Naive thymus-derived CD4-positive, alpha-beta T cell (primary cell): ENCODE results near the gene USP36. TPM values are rescaled to one million over a fixed set of nuclear protein-coding genes. Genes with fewer than 3 reads are reported as not detected.
"Not testable (repeated sequence)": the region's sequence is repeated elsewhere in the genome, so short reads cannot be mapped to it uniquely, and the experiment has no call there.

Experiments
- ATAC-seq: fragments of 150-1000 bp; cut with Tn5 transposase; 2 replicates; pipeline ENCODE4 v1.10.0; 2021; ENCODE audit warnings: mild to moderate bottlenecking, moderate library complexity
- CTCF ChIA-PET: fragments of 350-600 bp; sonication (Branson Sonifier 250); formaldehyde crosslinking; loops from one replicate; lab custom pipeline; 2021; ENCODE audit warnings: antibody characterized with exemption; lab: Charles Lee
- POLR2A ChIA-PET: fragments of 350-600 bp; sonication (Branson Sonifier 250); formaldehyde crosslinking; loops from one replicate; lab custom pipeline; 2021; ENCODE audit warnings: antibody characterized with exemption, inconsistent platforms; lab: Charles Lee
- DNase-seq, 9 donors: peaks; one replicate each; pipeline versions ENCODE4 v3.0.0 to v3.0.0-alpha.2; 2020 to 2022; ENCODE audit warnings: mixed read lengths in 1 of 9
- H3K27ac ChIP-seq: one replicate; pipeline ENCODE4 v1.7.0; 2013; ENCODE audit warnings: mild to moderate bottlenecking, low read depth, low read length, moderate library complexity
- H3K27me3 ChIP-seq, 2 donors: one replicate each; pipeline ENCODE4 v1.7.0; 2013; ENCODE audit warnings: low read length in 2 of 2, mild to moderate bottlenecking in 2 of 2, moderate library complexity in 2 of 2; ENCODE audit not compliant: control insufficient read depth in 2 of 2, insufficient read depth in 2 of 2
- H3K36me3 ChIP-seq, 3 experiments: 1 replicate in 2 of 3; 2 replicates in 1 of 3; pipeline ENCODE4 v1.7.0; 2013; ENCODE audit warnings: low read length in 3 of 3, mild to moderate bottlenecking in 3 of 3, moderate library complexity in 1 of 3; ENCODE audit not compliant: insufficient read depth in 3 of 3, control insufficient read depth in 2 of 3
- H3K4me1 ChIP-seq, 2 donors: one replicate each; pipeline ENCODE4 v1.7.0; 2013; ENCODE audit warnings: low read length in 2 of 2, mild to moderate bottlenecking in 2 of 2, moderate library complexity in 1 of 2; ENCODE audit not compliant: control insufficient read depth in 2 of 2, insufficient read depth in 2 of 2
- H3K4me3 ChIP-seq: 2 replicates; pipeline ENCODE4 v1.7.0; 2013; ENCODE audit warnings: mild to moderate bottlenecking, low read length
- H3K9me3 ChIP-seq, 3 experiments: 1 replicate in 2 of 3; 2 replicates in 1 of 3; pipeline ENCODE4 v1.7.0; 2013; ENCODE audit warnings: low read length in 3 of 3; ENCODE audit not compliant: control insufficient read depth in 2 of 3
- H3K27ac Mint-ChIP-seq, 9 donors: one replicate each; pipeline ENCODE4 v1.8.0; 2020 to 2022; ENCODE audit warnings: mixed read lengths in 9 of 9, mild to moderate bottlenecking in 8 of 9, moderate library complexity in 5 of 9, inconsistent platforms in 2 of 9
- H3K27me3 Mint-ChIP-seq, 5 donors: one replicate each; pipeline ENCODE4 v1.8.0; 2021 to 2022; ENCODE audit warnings: mixed read lengths in 5 of 5, mild to moderate bottlenecking in 1 of 5
- H3K36me3 Mint-ChIP-seq, 5 donors: one replicate each; pipeline ENCODE4 v1.8.0; 2020 to 2022; ENCODE audit warnings: mixed read lengths in 5 of 5, mild to moderate bottlenecking in 3 of 5, inconsistent platforms in 1 of 5
- H3K4me1 Mint-ChIP-seq, 7 donors: one replicate each; pipeline ENCODE4 v1.8.0; 2020 to 2022; ENCODE audit warnings: mixed read lengths in 7 of 7, mild to moderate bottlenecking in 3 of 7, inconsistent platforms in 1 of 7
- H3K4me3 Mint-ChIP-seq, 10 donors: one replicate each; pipeline ENCODE4 v1.8.0; 2020 to 2022; ENCODE audit warnings: mild to moderate bottlenecking in 10 of 10, mixed read lengths in 10 of 10, moderate library complexity in 6 of 10, inconsistent platforms in 2 of 10
- H3K9me3 Mint-ChIP-seq, 11 donors: one replicate each; pipeline ENCODE4 v1.8.0; 2020 to 2022; ENCODE audit warnings: mixed read lengths in 11 of 11, mild to moderate bottlenecking in 4 of 11, inconsistent platforms in 1 of 11, moderate library complexity in 1 of 11
- intact Hi-C, 2 donors: fragments of 100-400 bp; cut with micrococcal nuclease; formaldehyde crosslinking; loops; one replicate each; pipeline ENCODE4 v1.15.1; 2023
- polyA plus RNA-seq, 2 donors: library from polyadenylated mRNA; unstranded; fragments of 300-500 nt; fragmentation: Illumina TruSeq; gene quantifications; one replicate each; pipeline ENCODE4 v1.2.3, GENCODE V29; 2021
- total RNA-seq, 6 experiments: library from RNA in 5 of 6; stranded (reverse) in 5 of 6; gene quantifications; 1 replicate in 5 of 6; 2 replicates in 1 of 6; pipeline ENCODE4 v1.2.3 and lab custom pipeline; 2021 to 2026

The USP36 gene
- total and polyA plus RNA-seq, 7 experiments from 2014 or later = 37.4 to 414 (median 148) TPM

DNA sequence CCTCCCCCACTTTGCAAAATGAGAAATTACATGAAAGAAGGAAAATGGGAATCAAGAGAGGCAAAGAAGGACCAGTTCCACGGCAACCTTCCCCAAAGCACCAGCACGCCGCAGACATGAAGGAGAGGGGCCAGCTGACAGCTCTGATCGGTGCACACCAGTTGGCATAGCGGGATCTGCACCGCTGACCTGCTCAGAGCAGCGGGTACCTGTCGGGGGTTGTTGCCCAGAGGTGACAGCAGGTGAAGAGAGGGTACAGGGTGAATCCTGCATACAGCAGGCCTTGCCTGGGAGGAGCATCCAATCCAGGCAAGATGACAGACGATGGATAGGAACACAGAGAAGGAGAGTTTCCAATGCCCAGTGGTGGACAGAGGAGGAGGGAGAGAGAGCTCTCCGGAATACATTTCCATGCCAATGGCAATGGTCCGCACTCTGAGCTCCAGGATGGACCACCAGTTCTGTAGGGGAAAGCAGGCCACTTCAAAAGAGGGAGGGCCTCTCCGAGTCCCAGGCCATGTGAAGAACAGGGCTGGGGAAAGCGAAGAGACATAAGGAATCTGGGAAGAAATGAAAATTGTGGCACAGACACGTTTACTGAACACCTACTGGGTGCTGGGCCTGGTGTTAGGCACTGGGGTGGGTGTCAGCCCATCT, 38.4 kb upstream of the USP36 start:
- Mint-ChIP-seq H3K4me1 (peaks cover 20 to 44% (median 37%) of the 10 kb centered on the region in 7 donors), H3K9me3 (no peaks in the 10 kb centered on the region), H3K27me3 (peaks cover 0 to 25% (median 0%) of the 10 kb centered on the region in 5 donors), H3K4me3 (peak overlapping the region; percentile 66 to 87 (median 82)), H3K36me3 (no peaks in the 10 kb centered on the region), H3K27ac (peak overlapping the region; percentile 20 to 94 (median 91))
- DNase-seq = no peak
- Histone ChIP-seq H3K4me1 (peaks cover 0 to 19% of the 10 kb centered on the region in 2 donors), H3K9me3 (no peaks in the 10 kb centered on the region), H3K36me3 (no peaks in the 10 kb centered on the region), H3K27ac (peak overlapping the region; percentile 32), H3K4me3 (peak overlapping the region; percentile 44), H3K27me3 (no peaks in the 10 kb centered on the region)
- intact Hi-C loops = no loop called here
- no peak for ATAC-seq
- ChIA-PET POLR2A (no interaction called here), CTCF (interaction anchor here (0.6 kb wide), 1 partner anchor 92 kb away, joined by 3 read pairs; no protein-coding TSS in a partner anchor)

DNA sequence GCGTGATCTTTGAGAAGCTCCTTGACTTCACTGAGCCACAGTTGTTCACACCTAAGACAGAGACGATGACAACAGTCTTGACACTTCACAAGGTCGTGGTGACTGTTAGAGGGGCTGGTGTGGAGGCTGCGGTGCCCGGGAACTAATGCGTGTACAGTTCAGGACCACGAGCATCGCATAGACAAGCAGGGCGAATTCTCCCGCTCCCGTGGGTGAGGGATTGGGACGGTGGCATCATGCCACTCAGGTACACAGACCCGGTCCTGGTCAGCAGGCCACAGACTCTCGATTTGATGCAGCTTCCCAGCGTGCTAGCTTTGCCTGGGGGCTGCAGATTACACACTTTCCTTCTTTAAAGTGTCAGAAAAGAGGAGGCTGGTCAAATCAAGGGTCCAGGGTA, 37.6 kb upstream of the USP36 start:
- H3K27me3 ChIP-seq = no peaks in the 10 kb centered on the region
- peak overlapping the region in 7 of 9 donors; percentile 54 to 91 (median 72) for H3K27ac Mint-ChIP-seq
- CTCF ChIA-PET = no interaction called here

DNA sequence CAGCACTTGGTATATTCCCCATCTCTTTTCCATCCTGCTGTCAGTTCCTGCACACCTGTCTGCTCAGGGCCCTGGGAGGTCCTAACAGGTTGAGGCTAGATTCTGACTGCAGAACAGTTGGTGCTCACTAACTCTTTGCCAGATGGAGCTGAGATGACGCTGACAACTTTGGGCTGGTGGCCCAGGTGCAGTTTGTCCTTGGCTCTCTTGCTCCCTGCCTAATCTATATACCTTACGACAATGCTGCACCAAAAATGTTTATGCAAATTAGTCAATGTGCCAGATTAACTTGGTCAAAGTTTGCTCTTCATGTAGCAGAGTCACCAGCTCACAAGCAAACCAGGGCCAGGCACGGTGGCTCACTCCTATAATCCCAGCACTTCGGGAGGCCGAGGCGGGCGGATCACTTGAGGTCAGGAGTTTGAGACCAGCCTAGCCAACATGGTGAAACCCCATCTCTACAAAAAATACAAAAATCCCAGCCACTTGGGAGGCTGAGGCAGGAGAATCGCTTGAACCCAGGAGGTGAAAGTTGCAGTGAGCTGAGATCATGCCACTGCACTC, 36.4 kb upstream of the USP36 start:
- H3K9me3 Mint-ChIP-seq, H3K4me1 ChIP-seq, intact Hi-C loops, H3K4me3 Mint-ChIP-seq, ATAC-seq, H3K9me3 ChIP-seq, H3K27me3 ChIP-seq, H3K27ac ChIP-seq, DNase-seq, H3K36me3 Mint-ChIP-seq, H3K4me3 ChIP-seq, H3K36me3 ChIP-seq, POLR2A ChIA-PET: not testable (repeated sequence)
- CTCF ChIA-PET = interaction anchor here (0.8 to 1.0 kb wide), 2 partner anchors 11 to 95 kb away, joined by 3 read pairs; no protein-coding TSS in a partner anchor
- H3K27ac Mint-ChIP-seq = peak overlapping the region in 2 of 9 donors; percentile 46
- H3K4me1 Mint-ChIP-seq = peaks cover 15 to 27% (median 23%) of the 10 kb centered on the region in 7 donors
- H3K27me3 Mint-ChIP-seq = peaks cover 0 to 23% (median 0%) of the 10 kb centered on the region in 5 donors

More for the DNA sequence above, 37.6 kb upstream of the USP36 start:
- Histone ChIP-seq H3K9me3 (no peaks in the 10 kb centered on the region), H3K4me1 (peaks cover 0 to 17% of the 10 kb centered on the region in 2 donors), H3K27ac (no peak overlapping the region), H3K36me3 (no peaks in the 10 kb centered on the region), H3K4me3 (no peak overlapping the region)
- intact Hi-C loops = no loop called here
- peaks cover 0 to 25% (median 0%) of the 10 kb centered on the region in 5 donors for H3K27me3 Mint-ChIP-seq
- no peaks in the 10 kb centered on the region for H3K36me3 Mint-ChIP-seq
- DNase-seq = no peak
- peak overlapping the region in 7 of 10 donors; percentile 7 to 87 (median 49) for H3K4me3 Mint-ChIP-seq
- no peaks in the 10 kb centered on the region for H3K9me3 Mint-ChIP-seq
- H3K4me1 Mint-ChIP-seq = peaks cover 20 to 37% (median 32%) of the 10 kb centered on the region in 7 donors
- no peak for ATAC-seq
- POLR2A ChIA-PET = no interaction called here

DNA sequence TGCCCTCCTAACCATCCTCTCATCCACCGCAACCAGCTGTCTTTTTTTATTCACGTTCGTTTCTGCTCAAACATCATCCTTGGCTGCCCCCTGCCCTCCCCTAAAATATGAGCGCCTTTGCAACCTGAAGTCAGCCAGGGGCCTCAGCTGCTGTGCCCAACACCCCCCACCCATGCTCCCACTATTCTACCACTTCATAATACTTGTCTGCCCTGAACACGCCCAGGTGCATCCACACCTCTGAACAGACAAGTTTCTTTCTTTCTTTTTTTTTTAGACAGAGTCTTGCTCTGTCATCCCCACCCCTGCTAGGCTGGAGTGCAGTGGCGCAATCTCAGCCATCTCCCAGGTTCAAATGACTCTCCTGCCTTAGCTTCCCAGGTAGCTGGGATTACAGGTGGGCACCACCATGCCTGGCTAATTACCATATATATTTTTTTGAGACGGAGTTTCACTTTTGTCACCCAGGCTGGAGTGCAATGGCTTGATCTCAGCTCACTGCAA, 35.5 kb upstream of the USP36 start:
- H3K4me3 Mint-ChIP-seq = no peak overlapping the region
- Histone ChIP-seq H3K4me3 (no peak overlapping the region), H3K36me3 (no peaks in the 10 kb centered on the region), H3K9me3 (no peaks in the 10 kb centered on the region), H3K4me1 (peaks cover 0 to 9% of the 10 kb centered on the region in 2 donors), H3K27ac (no peak overlapping the region), H3K27me3 (no peaks in the 10 kb centered on the region)
- DNase-seq = no peak
- peak overlapping the region in 1 of 9 donors; percentile 21 for H3K27ac Mint-ChIP-seq
- POLR2A ChIA-PET = no interaction called here
- H3K27me3 Mint-ChIP-seq = peaks cover 0 to 23% (median 0%) of the 10 kb centered on the region in 5 donors
- H3K36me3 Mint-ChIP-seq = no peaks in the 10 kb centered on the region
- H3K4me1 Mint-ChIP-seq = peaks cover 15 to 27% (median 23%) of the 10 kb centered on the region in 7 donors
- no peaks in the 10 kb centered on the region for H3K9me3 Mint-ChIP-seq
- CTCF ChIA-PET = interaction anchor here (1.0 kb wide), 1 partner anchor 10 kb away, joined by 3 read pairs; no protein-coding TSS in a partner anchor
- intact Hi-C loops = no loop called here
- ATAC-seq = no peak

DNA sequence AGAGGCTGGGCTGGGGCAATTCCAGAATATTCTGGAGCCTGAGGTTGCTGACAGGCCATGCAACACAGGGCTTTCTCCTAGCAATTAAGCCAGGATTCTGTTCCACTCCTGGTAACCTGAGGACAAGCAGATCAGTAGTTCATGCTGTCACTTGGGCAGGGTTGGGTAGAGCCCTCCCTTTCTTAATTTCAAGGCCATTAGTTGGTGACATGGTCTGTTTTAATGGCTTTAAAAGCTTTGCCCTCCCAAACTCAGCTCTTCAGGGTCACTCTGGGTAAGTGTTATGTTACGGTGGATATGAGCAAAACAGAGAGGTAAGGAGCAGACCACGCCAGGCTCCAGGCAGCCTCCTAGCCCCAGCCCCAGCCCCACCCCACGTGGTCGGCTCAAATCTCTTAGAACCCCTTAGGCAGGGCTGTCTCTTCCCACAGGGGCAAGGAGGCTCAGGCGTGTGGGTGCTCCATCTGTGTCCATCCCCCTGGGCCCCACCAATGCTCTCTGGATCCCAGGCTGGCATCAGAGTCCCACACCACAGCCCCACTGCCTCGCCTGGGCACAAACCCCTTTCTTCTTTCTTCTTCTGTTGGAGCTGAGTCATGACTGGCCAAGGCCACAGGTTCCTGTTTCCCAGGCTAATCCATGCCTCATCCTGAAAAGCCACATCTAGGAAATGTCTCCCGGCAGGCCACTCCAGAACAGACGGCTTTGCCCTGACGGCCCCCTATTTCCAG, 34.9 kb upstream of the USP36 start:
- Mint-ChIP-seq H3K27ac (peak overlapping the region in 2 of 9 donors; percentile 21 to 65), H3K27me3 (peaks cover 0 to 23% (median 0%) of the 10 kb centered on the region in 5 donors), H3K4me1 (peaks cover 15 to 27% (median 23%) of the 10 kb centered on the region in 7 donors), H3K9me3 (no peaks in the 10 kb centered on the region), H3K4me3 (no peak overlapping the region), H3K36me3 (peaks cover 0 to 3% (median 0%) of the 10 kb centered on the region in 5 donors)
- Histone ChIP-seq H3K27ac (no peak overlapping the region), H3K36me3 (no peaks in the 10 kb centered on the region), H3K9me3 (no peaks in the 10 kb centered on the region), H3K4me3 (no peak overlapping the region), H3K27me3 (no peaks in the 10 kb centered on the region), H3K4me1 (peaks cover 0 to 9% of the 10 kb centered on the region in 2 donors)
- ChIA-PET CTCF (interaction anchor here (1.0 kb wide), 1 partner anchor 10 kb away, joined by 3 read pairs; no protein-coding TSS in a partner anchor), POLR2A (interaction anchor here (0.8 kb wide), 1 partner anchor 724 kb away, joined by 3 read pairs; no protein-coding TSS in a partner anchor)
- ATAC-seq (peak; percentile 33), DNase-seq (no peak)
- intact Hi-C loops = no loop called here
